ENCODE results near the gene MUSK. TPM values are rescaled to one million over a fixed set of nuclear protein-coding genes. Genes with fewer than 3 reads are reported as not detected.
"Not testable (repeated sequence)": the region's sequence is repeated elsewhere in the genome, so short reads cannot be mapped to it uniquely, and the experiment has no call there.

MUSK gene
- total RNA-seq, 1 donor: not detected

GRCh38 chr9:110691002-110691549 lies 22.5 kb downstream of the MUSK start:
- DNase-seq (ENCODE audit: low read depth in 2 of 3, low spot score in 2 of 3): no peak

DNA sequence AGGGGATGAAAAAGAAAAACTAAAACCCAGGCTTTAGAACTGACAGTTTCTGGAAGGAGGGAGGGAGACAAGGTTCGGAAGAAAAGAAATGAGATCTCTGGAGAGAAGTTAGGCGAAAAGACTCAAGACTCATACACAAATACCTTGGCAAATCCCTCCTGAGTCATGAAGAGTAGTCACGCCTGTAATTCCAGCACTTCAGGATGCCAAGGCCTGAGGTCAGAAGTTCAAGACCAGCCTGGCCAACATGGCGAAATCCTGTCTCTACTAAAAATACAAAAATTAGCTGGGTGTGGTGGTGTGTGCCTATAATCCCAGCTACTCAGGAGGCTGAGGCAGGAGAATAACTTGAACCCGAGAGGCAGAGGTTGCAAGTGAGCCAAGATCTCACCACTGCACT lies 27.3 kb downstream of the MUSK start:
- DNase-seq (ENCODE audit: low read depth in 2 of 3, low spot score in 2 of 3): not testable (repeated sequence)

GRCh38 chr9:110700953-110701352 lies 32.4 kb downstream of the MUSK start:
- no peak for DNase-seq (ENCODE audit: low read depth in 2 of 3, low spot score in 2 of 3)

GRCh38 chr9:110703669-110704068 lies 35.1 kb downstream of the MUSK start:
- no peak for DNase-seq (ENCODE audit: low read depth in 2 of 3, low spot score in 2 of 3)

DNA sequence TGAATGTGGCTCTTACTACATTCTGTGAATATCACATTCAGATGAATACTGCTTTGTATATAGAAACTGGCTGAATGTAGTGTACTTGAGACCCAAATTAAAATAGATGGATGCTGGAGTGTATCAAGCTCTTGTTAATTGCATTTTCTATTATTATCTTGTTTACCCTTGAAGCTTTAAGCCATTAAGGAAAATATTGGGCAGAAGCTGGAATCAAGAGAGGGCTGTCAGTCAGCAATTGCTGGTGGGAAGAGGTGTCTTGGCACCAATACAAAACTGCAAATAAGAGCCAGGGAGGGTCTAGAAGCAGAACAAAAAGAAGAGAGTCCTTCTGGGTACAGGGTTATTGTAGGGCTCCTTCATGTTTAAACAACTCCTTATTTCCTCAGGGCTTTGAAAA lies 38.8 kb downstream of the MUSK start:
- no peak for DNase-seq (ENCODE audit: low read depth in 2 of 3, low spot score in 2 of 3)

- DNase-seq (ENCODE audit: low read depth in 2 of 3, low spot score in 2 of 3): no peak
These were observed 41.8 kb downstream of the MUSK start for GRCh38 chr9:110710420-110710819.

- DNase-seq (ENCODE audit: low read depth in 2 of 3, low spot score in 2 of 3): no peak
These were observed 44.4 kb downstream of the MUSK start for GRCh38 chr9:110712955-110713354.

- DNase-seq (ENCODE audit: low read depth in 2 of 3, low spot score in 2 of 3): no peak
These were observed 45.7 kb downstream of the MUSK start for GRCh38 chr9:110714314-110714713.

DNA sequence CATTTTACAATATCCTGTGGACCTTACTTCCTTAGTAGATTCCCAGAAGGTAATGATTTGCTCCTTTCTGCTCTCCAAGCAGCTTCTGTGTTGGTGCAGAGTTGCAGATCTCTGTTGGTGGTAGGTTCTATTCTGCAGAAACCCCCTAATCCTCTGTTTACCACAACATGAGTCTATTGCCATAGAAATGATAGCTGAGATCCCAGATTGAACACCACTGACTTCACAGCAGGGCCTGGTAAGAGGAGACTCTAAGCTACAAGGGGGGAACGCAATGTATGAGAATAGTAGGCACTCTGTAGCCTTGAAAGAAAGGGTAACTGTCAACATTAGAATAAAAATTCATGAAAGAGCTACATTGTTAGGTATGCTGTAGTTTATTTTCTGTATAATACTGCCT lies 59.5 kb downstream of the MUSK start:
- DNase-seq (ENCODE audit: low read depth in 2 of 3, low spot score in 2 of 3): no peak

GRCh38 chr9:110729641-110730040 lies 61.0 kb downstream of the MUSK start:
- DNase-seq (ENCODE audit: low read depth in 2 of 3, low spot score in 2 of 3): no peak

DNA sequence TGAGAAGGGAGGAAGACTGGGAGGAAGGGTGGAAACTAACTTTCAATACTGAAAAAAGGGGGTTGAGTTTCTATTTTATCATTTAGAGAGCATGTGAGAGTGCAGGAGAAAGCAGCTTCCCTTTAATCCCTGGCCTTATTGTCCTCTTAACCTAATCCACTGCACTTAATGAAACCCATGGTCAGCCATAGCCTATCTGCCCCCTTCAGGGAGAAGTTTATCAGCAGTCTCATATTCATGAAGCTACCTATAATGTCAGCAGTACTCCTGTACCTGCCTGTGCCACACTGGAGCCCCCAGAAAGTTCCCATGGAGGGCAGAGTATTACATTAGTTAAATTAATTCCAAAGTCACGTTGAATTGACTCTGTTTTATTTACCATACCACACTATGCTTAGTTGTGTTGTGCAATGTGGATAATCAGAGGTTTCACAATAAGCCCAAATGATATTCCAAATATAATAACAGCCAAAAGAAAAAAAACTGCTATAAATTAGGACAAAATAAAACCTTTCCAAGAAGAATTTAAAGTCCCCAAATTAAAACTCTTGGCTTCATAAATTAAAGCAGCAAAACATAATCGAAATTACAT lies 62.9 kb downstream of the MUSK start:
- no peak for DNase-seq (ENCODE audit: low read depth in 2 of 3, low spot score in 2 of 3)

GRCh38 chr9:110738982-110739381 lies 70.4 kb downstream of the MUSK start:
- no peak for DNase-seq (ENCODE audit: low read depth in 2 of 3, low spot score in 2 of 3)

DNA sequence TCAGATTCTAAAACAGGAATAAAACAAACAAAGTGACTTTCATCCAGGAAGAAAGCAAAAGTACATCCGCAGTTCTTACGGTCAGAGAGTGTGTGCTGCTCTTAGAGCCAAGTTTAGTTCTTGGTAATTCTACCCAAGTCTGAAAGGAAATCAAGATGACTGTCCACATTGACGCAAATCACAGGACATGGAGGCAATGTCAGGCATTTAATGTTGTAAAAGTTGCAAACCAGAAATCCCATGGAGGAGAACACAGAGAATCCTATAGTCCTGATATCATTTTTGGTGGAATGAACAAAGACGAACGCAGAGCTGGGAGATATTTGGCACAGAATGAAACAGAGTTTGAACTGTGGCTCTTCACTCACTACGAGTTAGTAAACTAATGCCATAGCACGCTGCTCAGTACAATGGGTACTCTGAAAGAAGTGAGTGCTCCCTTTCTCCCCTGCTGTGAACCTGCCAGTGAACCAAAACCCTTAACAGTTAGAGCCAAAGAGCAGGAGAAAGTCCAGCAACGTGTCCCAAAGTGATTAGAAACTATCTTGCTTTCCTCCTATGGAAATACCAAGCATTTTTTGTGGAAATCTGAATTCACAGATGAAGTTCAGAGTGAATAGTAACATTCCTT lies 74.3 kb downstream of the MUSK start:
- no peak for DNase-seq (ENCODE audit: low read depth in 2 of 3, low spot score in 2 of 3)

- no peak for DNase-seq (ENCODE audit: low read depth in 2 of 3, low spot score in 2 of 3)
These were observed 76.3 kb downstream of the MUSK start for GRCh38 chr9:110744715-110745384.

GRCh38 chr9:110745676-110746075 lies 77.1 kb downstream of the MUSK start:
- no peak for DNase-seq (ENCODE audit: low read depth in 2 of 3, low spot score in 2 of 3)

- DNase-seq (ENCODE audit: low read depth in 2 of 3, low spot score in 2 of 3): no peak
These were observed 77.8 kb downstream of the MUSK start for GRCh38 chr9:110746211-110746930.

- no peak for DNase-seq (ENCODE audit: low read depth in 2 of 3, low spot score in 2 of 3)
These were observed 79.8 kb downstream of the MUSK start for GRCh38 chr9:110748251-110748893.

DNA sequence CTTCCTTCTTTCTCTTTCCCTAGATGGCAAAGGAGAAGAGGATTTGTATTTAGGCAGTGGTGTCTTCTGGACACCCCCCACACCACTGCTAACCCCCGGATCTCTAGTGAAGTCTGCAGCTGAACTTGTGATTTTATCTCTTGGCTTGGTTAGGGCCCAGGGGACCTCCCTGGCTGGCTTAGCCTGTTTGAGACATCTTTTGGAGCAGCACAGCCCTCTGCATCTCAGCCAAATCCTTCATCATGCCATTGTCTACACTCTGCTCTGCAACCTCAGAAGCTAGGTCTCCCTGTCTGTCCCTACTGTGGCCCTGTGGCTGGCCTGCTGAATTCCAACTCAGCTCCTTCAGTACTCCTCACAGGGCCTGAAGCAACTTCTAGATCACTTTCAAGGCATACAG lies 81.7 kb downstream of the MUSK start:
- DNase-seq (ENCODE audit: low read depth in 2 of 3, low spot score in 2 of 3): no peak

GRCh38 chr9:110751971-110752370 lies 83.4 kb downstream of the MUSK start:
- DNase-seq (ENCODE audit: low read depth in 2 of 3, low spot score in 2 of 3): no peak

DNA sequence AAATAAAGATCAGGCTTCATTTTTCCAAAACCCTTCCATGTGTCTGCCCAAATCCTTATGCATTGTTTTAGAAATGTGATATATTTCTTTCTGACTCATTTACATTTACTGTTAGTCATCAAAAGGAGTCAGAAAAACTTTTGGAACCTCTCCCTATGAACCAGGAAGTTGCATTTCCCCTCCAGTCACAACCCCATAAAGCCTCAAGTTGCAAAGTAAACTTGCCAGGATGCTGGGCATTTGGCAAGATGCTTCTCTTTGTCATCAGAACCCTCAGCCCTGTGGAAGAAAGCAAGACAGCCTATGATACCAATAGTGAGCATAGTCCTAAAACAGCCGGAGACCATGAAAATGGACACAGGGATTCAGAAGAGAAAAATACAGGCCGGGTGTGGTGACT lies 84.2 kb downstream of the MUSK start:
- no peak for DNase-seq (ENCODE audit: low read depth in 2 of 3, low spot score in 2 of 3)

DNA sequence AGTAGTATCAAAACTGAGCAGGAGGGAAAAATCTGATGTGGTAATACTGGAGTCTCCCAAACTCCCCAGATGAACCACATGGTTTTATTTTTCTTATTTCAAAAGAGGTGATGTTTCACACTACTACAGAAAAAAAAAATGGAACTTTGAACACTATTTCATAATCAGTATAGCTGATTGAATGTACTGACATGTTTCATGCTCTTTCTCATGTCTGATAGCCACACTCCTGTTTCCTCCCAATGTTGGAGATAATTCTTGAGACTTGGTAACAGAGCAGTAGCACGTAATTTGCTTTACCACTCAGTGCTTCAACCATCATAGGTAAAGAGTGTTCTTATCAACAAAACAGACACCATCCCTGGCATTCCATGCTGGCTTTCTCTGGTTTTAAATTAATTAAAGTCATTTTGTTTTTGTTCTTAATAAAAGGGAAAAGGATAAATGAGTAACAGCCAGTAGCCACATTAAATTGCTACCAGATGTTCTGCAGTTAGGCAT lies 85.2 kb downstream of the MUSK start:
- DNase-seq (ENCODE audit: low read depth in 2 of 3, low spot score in 2 of 3): no peak

All from hematopoietic multipotent progenitor cell (in vitro differentiated cells).